ENCODE measurements around the gene C6orf120.

C6orf120 gene

DNA sequence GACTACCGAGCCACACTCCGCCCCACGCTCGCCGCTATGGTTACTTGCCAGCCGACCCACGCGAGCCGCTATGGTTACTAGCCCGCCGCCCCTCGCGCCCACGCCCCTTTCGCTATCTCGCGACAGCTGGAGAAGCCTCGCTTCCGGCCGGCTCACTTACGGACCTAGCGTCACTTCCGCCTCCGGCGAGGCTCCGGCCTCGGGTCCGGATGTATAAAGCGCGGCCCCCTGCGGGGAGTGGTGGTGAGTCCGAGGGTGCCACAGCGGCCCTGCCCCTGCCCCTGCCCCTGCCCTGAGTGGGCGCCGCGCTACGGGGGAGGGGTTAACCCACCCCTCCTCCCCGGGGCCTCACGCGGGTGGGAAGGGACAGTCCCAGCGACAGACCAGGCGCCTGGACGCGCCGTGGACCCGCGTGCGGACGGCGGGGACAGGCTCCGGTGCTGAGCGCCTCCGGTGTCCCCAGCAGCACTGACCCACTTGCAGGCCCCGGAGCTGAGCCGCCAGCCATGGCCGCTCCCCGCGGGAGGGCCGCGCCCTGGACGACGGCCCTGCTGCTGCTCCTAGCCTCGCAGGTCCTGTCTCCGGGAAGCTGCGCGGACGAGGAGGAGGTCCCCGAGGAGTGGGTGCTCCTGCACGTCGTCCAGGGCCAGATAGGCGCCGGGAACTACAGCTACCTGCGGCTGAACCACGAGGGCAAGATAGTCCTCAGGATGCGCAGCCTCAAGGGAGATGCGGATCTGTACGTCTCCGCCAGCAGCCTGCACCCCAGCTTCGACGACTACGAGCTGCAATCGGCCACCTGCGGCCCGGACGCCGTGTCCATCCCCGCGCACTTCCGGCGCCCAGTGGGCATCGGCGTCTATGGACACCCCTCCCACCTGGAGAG lies at the start of gene C6orf120, which contains the start of gene WDR27:
TSS of gene C6orf120 (plus strand) at position 173 of the 886 bp plus-strand sequence. CDS start at position 507, 334 bp downstream.
TSS of gene WDR27 (minus strand) at position 76 of the 886 bp plus-strand sequence. CDS start 13,024 bp downstream, outside the sequence.
- Histone ChIP-seq H2AFZ (ENCODE audit: low read depth, low read length) (peak within 1 kb of the TSS; percentile 82), H3K4me1 (ENCODE audit: insufficient read depth, low read length) (peaks cover 39% of the 10 kb centered on the region), H3K4me3 (ENCODE audit: low read length) (peak within 1 kb of the TSS; percentile 91), H3K9me3 (ENCODE audit: low read length) (peaks cover 2% of the 10 kb centered on the region), H3K36me3 (ENCODE audit: insufficient read depth, low read length) (peaks cover 38% of the 10 kb centered on the region), H3K27me3 (ENCODE audit: insufficient read depth, low read length) (no peaks in the 10 kb centered on the region)

DNA sequence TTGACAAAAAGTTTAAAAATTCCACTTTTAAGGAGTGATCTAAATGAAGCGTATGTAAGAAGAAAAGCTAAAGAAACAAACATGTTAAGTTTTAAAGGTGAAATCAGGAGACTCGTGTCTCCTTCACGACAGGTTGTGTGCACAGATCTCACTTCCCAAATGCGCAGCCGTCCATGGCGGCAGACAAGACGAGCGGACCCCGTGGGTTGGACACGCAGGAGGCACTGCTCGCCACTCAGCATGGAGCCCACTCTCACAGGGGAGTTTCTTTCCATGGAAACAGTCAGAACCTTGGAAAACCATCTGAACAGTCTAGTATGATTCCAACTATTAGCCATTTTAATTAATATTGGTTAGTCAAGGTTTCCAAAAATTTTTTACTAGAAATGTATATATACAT lies 49.0 kb upstream of the C6orf120 start:
- Histone ChIP-seq H3K36me3 (ENCODE audit: insufficient read depth, low read length) (peaks cover 20% of the 10 kb centered on the region), H3K4me1 (ENCODE audit: insufficient read depth, low read length) (peaks cover 12% of the 10 kb centered on the region), H3K9me3 (ENCODE audit: low read length) (peaks cover 4% of the 10 kb centered on the region), H3K27me3 (ENCODE audit: insufficient read depth, low read length) (no peaks in the 10 kb centered on the region), H2AFZ (ENCODE audit: low read depth, low read length) (no peak overlapping the region), H3K4me3 (ENCODE audit: low read length) (no peak overlapping the region)

DNA sequence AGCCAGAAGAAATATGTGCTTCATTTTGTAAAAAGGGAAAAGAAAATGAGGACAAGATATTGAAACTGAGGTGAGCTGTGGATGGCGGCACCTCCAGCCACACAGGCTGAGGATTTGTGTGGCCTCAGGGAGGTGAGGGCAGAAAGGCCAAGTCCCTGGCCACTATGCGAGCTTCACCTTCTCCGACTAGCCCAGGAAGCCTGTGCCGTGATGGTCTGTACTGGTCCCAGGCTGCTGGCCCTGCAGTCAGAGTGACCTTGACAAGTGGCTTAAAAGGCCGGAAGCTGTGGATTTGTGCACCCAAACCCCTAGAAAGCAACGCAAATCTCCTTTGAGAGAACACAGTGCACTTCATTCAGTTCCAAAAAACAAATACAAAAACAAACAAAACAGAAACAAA lies 48.2 kb upstream of the C6orf120 start:
- H3K27me3 ChIP-seq (ENCODE audit: insufficient read depth, low read length) = no peaks in the 10 kb centered on the region
- peaks cover 21% of the 10 kb centered on the region for H3K36me3 ChIP-seq (ENCODE audit: insufficient read depth, low read length)
- H3K4me1 ChIP-seq (ENCODE audit: insufficient read depth, low read length) = peaks cover 12% of the 10 kb centered on the region
- peaks cover 4% of the 10 kb centered on the region for H3K9me3 ChIP-seq (ENCODE audit: low read length)
- no peak overlapping the region for H3K4me3 ChIP-seq (ENCODE audit: low read length)
- H2AFZ ChIP-seq (ENCODE audit: low read depth, low read length) = no peak overlapping the region

DNA sequence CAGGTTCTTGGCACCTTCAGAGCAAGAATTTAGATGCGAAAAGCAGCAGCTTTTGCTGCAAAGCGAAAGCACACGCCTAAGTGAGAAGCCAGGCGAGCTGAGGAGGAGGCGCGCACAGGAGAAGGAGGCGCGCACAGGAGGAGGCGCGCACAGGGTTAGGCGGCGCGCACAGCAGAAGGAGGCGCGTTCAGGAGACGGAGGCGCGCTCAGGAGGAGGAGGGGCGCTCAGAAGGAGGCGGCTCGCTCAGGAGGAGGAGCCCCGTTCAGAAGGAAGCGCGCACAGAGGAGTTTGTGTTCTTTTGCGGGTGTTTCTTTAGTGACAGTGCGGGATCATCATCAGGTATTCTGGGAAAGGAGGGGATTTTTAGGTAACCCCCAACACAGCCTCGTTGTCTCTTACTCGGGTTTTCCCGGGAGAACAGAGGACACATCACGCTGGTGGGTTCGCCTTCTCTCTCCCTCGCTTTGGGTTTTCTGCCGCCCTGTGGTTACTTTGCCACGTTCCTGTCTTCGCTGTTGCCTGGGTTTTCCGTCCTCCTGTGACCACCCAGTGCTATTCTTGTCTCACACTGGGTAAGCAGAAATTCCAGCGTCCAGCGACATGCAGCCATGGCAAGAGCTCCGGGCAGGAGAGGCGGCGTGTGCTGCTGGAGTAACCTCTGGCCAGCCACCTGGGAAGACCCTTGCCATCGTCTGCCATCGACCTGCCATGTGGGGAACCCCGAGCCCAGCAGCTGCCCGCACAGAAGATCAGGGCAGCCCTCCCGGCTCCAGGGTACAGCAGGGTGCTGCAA lies 47.1 kb upstream of the C6orf120 start:
- peaks cover 29% of the 10 kb centered on the region for H3K36me3 ChIP-seq (ENCODE audit: insufficient read depth, low read length)
- H3K9me3 ChIP-seq (ENCODE audit: low read length) = peaks cover 4% of the 10 kb centered on the region
- H3K27me3 ChIP-seq (ENCODE audit: insufficient read depth, low read length) = no peaks in the 10 kb centered on the region
- peaks cover 12% of the 10 kb centered on the region for H3K4me1 ChIP-seq (ENCODE audit: insufficient read depth, low read length)
- H2AFZ ChIP-seq (ENCODE audit: low read depth, low read length) = no peak overlapping the region
- no peak overlapping the region for H3K4me3 ChIP-seq (ENCODE audit: low read length)

DNA sequence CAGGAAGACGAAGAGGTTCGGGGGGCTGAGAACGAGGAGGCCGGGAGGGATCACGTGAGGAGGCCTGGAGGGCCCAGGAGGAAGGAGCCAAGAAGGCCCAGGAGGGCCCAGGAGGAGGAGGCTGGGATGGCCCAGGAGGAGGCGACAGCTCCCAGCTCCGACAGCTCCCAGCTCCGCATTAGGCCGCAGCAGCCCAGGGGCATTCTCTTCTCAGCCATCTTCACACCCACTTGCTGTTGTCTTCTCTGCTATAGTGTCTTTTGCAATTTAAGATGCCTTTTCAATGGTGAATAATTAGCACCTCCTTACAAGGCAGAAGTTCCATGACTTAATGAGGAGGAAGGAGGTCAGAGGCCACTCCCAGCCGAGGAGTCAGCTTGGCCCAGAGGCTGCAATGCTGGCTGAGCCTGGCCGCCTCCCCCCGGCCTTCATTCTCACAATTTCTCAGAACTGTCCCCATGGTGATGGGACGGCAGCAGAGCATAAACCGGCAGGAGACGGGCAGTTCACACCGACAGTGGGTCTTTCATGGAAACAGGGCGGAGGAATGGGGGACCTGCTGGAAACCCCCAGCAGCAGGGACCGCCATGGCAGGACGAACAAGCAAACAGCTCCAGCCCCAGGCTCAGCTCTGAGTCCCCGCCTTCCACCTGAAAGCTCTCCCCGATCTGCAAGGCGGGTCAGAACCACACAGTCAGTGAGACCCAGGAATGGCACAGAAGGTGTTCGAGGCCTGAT lies 45.2 kb upstream of the C6orf120 start:
- H3K4me3 ChIP-seq (ENCODE audit: low read length) = no peak overlapping the region
- peaks cover 43% of the 10 kb centered on the region for H3K36me3 ChIP-seq (ENCODE audit: insufficient read depth, low read length)
- H3K27me3 ChIP-seq (ENCODE audit: insufficient read depth, low read length) = no peaks in the 10 kb centered on the region
- H2AFZ ChIP-seq (ENCODE audit: low read depth, low read length) = no peak overlapping the region
- H3K4me1 ChIP-seq (ENCODE audit: insufficient read depth, low read length) = peaks cover 12% of the 10 kb centered on the region
- H3K9me3 ChIP-seq (ENCODE audit: low read length) = peaks cover 4% of the 10 kb centered on the region

DNA sequence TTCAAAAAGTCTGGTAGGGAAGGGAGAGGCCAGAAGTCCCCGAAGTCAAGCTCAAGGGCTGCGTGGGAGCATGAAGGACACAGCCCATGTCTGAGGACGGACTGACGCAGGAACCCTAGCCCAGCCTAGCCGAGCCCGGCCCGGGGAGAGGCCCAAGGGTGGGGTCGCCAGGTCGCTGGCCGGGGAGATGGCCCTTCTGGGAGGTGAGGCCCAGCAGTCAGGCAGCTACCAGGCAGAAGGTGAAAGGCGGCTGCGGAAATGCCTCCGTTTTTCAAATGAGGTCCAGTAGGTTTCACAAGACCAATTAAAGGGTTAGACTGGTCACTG lies 44.7 kb upstream of the C6orf120 start:
- H3K4me1 ChIP-seq (ENCODE audit: insufficient read depth, low read length) = peaks cover 12% of the 10 kb centered on the region
- H3K36me3 ChIP-seq (ENCODE audit: insufficient read depth, low read length) = peaks cover 43% of the 10 kb centered on the region
- no peaks in the 10 kb centered on the region for H3K27me3 ChIP-seq (ENCODE audit: insufficient read depth, low read length)
- no peak overlapping the region for H2AFZ ChIP-seq (ENCODE audit: low read depth, low read length)
- no peak overlapping the region for H3K4me3 ChIP-seq (ENCODE audit: low read length)
- H3K9me3 ChIP-seq (ENCODE audit: low read length) = peaks cover 4% of the 10 kb centered on the region

DNA sequence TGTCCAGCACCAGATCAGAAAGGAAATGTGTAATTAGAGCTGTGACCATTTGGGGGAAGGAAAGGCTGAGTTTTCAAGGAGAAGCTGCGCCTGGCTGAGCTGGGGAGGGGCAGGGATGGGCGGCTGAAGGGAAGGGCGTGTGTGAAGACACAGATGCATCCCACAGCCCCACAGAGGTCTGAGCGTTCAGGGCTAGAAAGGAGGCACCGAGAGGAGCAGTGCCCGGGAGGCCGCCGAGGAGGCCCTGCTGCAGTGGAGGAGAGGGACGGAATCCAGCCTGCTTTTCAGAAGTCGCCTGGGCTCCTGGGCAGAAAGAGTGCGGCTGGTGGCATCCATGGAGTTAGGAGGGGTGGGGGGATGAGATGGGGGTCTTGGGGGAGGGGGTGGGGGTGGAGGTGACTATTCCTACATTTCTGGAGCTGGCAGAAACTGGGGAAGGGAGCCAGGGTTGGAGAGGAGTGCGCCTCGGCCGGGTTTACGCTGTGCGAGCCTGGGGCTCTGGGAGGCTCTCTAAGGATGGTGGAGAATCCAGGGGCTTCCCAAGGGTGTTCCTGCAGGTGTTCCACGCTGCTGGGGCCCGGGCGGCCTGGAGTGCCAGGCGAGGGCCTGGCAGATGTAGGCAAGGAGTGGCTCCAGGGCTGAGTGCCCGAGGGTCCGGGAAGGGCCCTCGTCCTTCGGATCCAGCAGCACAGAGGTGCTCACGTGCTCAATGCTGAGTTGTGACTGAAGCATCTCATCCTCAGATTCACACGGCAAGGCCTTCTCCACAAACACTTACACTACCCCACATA lies 41.9 kb upstream of the C6orf120 start:
- no peak overlapping the region for H3K4me3 ChIP-seq (ENCODE audit: low read length)
- no peak overlapping the region for H2AFZ ChIP-seq (ENCODE audit: low read depth, low read length)
- no peaks in the 10 kb centered on the region for H3K27me3 ChIP-seq (ENCODE audit: insufficient read depth, low read length)
- peaks cover 58% of the 10 kb centered on the region for H3K36me3 ChIP-seq (ENCODE audit: insufficient read depth, low read length)
- peaks cover 1% of the 10 kb centered on the region for H3K9me3 ChIP-seq (ENCODE audit: low read length)
- peaks cover 12% of the 10 kb centered on the region for H3K4me1 ChIP-seq (ENCODE audit: insufficient read depth, low read length)

DNA sequence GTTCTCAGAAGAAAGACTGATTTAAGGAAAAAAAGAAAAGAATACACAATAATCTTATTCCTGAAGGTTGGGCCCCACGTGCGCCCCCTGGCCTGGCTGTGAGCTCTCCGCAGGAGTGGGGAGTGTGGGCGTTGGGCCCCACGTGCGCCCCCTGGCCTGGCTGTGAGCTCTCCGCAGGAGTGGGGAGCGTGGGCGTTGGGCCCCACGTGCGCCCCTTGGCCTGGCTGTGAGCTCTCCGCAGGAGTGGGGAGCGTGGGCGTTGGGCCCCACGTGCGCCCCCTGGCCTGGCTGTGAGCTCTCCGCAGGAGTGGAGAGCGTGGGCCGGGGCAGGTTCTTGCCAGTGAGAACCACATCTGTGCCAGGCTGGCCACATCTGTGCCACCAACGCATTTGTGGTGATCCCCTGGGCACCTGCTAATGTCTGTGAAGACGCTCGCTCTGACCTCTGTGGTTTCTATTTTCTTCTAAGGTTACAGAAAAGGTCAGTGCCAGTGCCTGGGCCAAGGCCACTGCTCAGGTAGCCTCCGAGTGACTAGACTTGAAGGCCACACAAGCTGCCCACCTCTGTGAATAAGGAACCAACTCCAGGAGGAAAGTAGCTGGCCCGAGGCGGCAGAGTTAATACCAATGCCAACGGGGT lies 41.1 kb upstream of the C6orf120 start:
- Histone ChIP-seq H3K4me3 (ENCODE audit: low read length) (no peak overlapping the region), H3K27me3 (ENCODE audit: insufficient read depth, low read length) (no peaks in the 10 kb centered on the region), H3K9me3 (ENCODE audit: low read length) (no peaks in the 10 kb centered on the region), H3K36me3 (ENCODE audit: insufficient read depth, low read length) (peaks cover 57% of the 10 kb centered on the region), H2AFZ (ENCODE audit: low read depth, low read length) (no peak overlapping the region), H3K4me1 (ENCODE audit: insufficient read depth, low read length) (peaks cover 12% of the 10 kb centered on the region)

DNA sequence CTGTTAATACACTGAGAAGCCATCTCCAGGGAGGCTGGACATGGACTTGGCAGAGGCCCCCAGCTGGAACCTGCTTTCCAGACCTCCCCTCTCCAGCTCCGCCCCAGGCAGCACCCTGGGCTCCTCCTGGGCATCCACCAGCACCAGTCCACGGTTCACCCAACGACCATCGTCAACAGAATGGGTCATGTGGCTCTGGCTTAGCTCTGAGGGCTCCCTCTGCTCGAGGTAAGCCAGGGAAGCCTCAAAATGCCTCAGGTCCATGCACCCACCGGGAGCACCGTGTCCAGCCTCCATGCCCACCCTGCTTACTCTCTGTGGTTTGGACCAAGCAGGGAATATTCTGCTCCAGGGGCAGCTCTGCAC lies 40.6 kb upstream of the C6orf120 start:
- no peak overlapping the region for H2AFZ ChIP-seq (ENCODE audit: low read depth, low read length)
- H3K27me3 ChIP-seq (ENCODE audit: insufficient read depth, low read length) = no peaks in the 10 kb centered on the region
- H3K4me1 ChIP-seq (ENCODE audit: insufficient read depth, low read length) = peaks cover 11% of the 10 kb centered on the region
- no peaks in the 10 kb centered on the region for H3K9me3 ChIP-seq (ENCODE audit: low read length)
- no peak overlapping the region for H3K4me3 ChIP-seq (ENCODE audit: low read length)
- H3K36me3 ChIP-seq (ENCODE audit: insufficient read depth, low read length) = peaks cover 56% of the 10 kb centered on the region

DNA sequence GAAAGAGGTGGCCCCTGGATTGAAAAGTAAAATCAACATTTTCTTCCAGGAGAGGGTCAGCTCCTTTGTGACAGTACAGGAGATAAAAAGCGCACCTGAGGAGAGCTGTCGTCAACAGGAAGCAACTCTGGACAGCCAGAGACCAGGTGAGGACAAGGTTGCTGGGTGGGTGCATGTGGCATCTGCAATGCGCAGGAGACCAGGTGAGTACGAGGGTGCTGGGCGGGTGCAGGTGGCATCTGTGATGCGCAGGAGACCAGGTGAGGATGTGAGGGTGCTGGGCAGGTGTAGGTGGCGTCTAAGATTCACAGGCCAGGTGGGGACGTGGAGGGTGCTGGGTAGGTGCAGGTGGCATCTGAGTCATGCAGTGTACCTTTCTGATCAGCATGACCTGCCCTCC lies 38.5 kb upstream of the C6orf120 start:
- H3K27me3 ChIP-seq (ENCODE audit: insufficient read depth, low read length) = no peaks in the 10 kb centered on the region
- peaks cover 2% of the 10 kb centered on the region for H3K9me3 ChIP-seq (ENCODE audit: low read length)
- H3K4me1 ChIP-seq (ENCODE audit: insufficient read depth, low read length) = no peaks in the 10 kb centered on the region
- no peak overlapping the region for H3K4me3 ChIP-seq (ENCODE audit: low read length)
- peaks cover 67% of the 10 kb centered on the region for H3K36me3 ChIP-seq (ENCODE audit: insufficient read depth, low read length)
- no peak overlapping the region for H2AFZ ChIP-seq (ENCODE audit: low read depth, low read length)

DNA sequence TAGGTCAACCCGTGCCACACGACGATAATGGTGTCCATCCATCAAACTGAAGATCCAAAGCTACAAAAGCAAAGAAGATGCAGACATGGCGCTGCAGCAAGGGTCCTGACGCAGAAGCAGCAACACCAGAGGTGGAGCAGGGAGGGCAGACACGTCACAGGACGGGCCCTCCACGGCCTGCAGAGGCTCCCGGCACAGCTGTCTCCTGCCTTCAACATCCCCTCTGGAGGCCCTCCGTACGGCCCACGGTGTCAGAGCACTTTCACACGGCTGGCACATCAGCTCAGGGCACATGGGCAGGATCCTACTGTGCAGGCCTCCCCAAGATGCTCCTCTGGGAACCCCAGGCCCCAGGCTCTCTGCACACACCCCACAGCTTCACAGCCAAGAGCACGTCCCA lies 37.7 kb upstream of the C6orf120 start:
- peaks cover 66% of the 10 kb centered on the region for H3K36me3 ChIP-seq (ENCODE audit: insufficient read depth, low read length)

DNA sequence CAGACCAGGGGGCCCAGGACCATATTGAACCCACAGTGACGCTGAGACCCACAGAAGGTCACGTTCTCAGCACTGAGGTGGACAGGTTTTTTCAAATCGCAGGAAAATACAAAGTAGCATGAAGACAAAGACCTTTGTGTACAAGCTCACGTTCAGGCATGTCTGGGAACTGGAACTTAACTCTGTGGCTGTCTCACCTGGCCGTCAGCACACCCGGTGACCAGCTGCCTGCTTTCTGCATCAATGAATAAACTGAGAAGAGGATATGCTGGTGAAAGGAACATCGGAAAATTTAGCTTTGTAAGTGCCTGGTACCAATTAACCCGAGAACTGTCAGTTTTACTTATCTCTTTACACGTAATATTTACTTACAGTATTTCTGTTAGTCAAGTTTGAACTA lies 36.6 kb upstream of the C6orf120 start:
- Histone ChIP-seq H2AFZ (ENCODE audit: low read depth, low read length) (no peak overlapping the region), H3K4me1 (ENCODE audit: insufficient read depth, low read length) (peaks cover 13% of the 10 kb centered on the region), H3K4me3 (ENCODE audit: low read length) (no peak overlapping the region), H3K36me3 (ENCODE audit: insufficient read depth, low read length) (peaks cover 59% of the 10 kb centered on the region), H3K27me3 (ENCODE audit: insufficient read depth, low read length) (no peaks in the 10 kb centered on the region), H3K9me3 (ENCODE audit: low read length) (peaks cover 2% of the 10 kb centered on the region)

More for the DNA sequence above, 37.7 kb upstream of the C6orf120 start:
- H3K27me3 ChIP-seq (ENCODE audit: insufficient read depth, low read length) = no peaks in the 10 kb centered on the region
- no peak overlapping the region for H3K4me3 ChIP-seq (ENCODE audit: low read length)
- H3K9me3 ChIP-seq (ENCODE audit: low read length) = peaks cover 2% of the 10 kb centered on the region
- no peak overlapping the region for H2AFZ ChIP-seq (ENCODE audit: low read depth, low read length)
- peaks cover 2% of the 10 kb centered on the region for H3K4me1 ChIP-seq (ENCODE audit: insufficient read depth, low read length)
